ENCODE data around the gene DOCK11. TPM values are rescaled to one million over a fixed set of nuclear protein-coding genes. Genes with fewer than 3 reads are reported as not detected.
"Not testable (repeated sequence)": the region's sequence is repeated elsewhere in the genome, so short reads cannot be mapped to it uniquely, and the experiment has no call there.

DOCK11 gene
- total RNA-seq, 1 donor from 2014 or later: 4.3 TPM

- TF ChIP-seq CTCF (conservative IDR thresholded peaks at IDR 0.05; ENCODE audit: low read depth, low read length): no peak
- H3K4me3 ChIP-seq (ENCODE audit: low read depth, low read length): no peak overlapping the region
- no peak for DNase-seq (ENCODE audit: low read depth)
Measured at GRCh38 chrX:118566359-118566758, 70.7 kb downstream of the DOCK11 start.

- no peak overlapping the region for H3K4me3 ChIP-seq (ENCODE audit: low read depth, low read length)
- DNase-seq (ENCODE audit: low read depth): no peak
- TF ChIP-seq CTCF (conservative IDR thresholded peaks at IDR 0.05; ENCODE audit: low read depth, low read length): no peak
Measured at GRCh38 chrX:118569676-118570075, 74.1 kb downstream of the DOCK11 start.

GRCh38 chrX:118570209-118570608 lies 74.6 kb downstream of the DOCK11 start:
- H3K4me3 ChIP-seq (ENCODE audit: low read depth, low read length): no peak overlapping the region
- no peak for DNase-seq (ENCODE audit: low read depth)
- no peak for TF ChIP-seq CTCF (conservative IDR thresholded peaks at IDR 0.05; ENCODE audit: low read depth, low read length)

GRCh38 chrX:118571836-118572235 lies 76.2 kb downstream of the DOCK11 start:
- no peak for TF ChIP-seq CTCF (conservative IDR thresholded peaks at IDR 0.05; ENCODE audit: low read depth, low read length)
- DNase-seq (ENCODE audit: low read depth): no peak
- H3K4me3 ChIP-seq (ENCODE audit: low read depth, low read length): no peak overlapping the region

- TF ChIP-seq CTCF (conservative IDR thresholded peaks at IDR 0.05; ENCODE audit: low read depth, low read length): no peak
Measured at GRCh38 chrX:118574666-118575065, 79.1 kb downstream of the DOCK11 start.

GRCh38 chrX:118577041-118577440 lies 81.4 kb downstream of the DOCK11 start:
- DNase-seq (ENCODE audit: low read depth): no peak
- no peak overlapping the region for H3K4me3 ChIP-seq (ENCODE audit: low read depth, low read length)
- TF ChIP-seq CTCF (conservative IDR thresholded peaks at IDR 0.05; ENCODE audit: low read depth, low read length): no peak

More at GRCh38 chrX:118574666-118575065, 79.1 kb downstream of the DOCK11 start:
- no peak overlapping the region for H3K4me3 ChIP-seq (ENCODE audit: low read depth, low read length)
- DNase-seq (ENCODE audit: low read depth): no peak

DNA sequence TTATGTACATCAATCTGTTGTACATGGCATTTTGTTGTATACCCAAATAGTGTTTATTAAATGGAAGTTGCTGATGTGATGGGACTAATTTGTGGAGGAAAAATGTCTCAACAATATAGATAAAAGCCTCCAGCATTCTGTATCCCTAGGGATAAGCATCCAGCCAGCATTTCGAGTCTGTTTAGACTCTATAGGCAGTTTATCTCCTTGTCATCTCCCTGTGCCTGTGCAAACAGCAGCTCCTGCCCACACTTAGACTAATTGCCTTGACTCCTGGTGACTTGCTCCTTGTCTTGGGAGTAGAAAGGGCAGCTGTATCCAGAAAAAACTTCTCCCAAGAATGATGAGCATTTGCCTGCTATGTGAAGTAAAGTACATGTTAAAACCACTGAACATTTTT lies 83.8 kb downstream of the DOCK11 start:
- H3K4me3 ChIP-seq (ENCODE audit: low read depth, low read length): no peak overlapping the region
- DNase-seq (ENCODE audit: low read depth): no peak
- TF ChIP-seq CTCF (conservative IDR thresholded peaks at IDR 0.05; ENCODE audit: low read depth, low read length): no peak

- not testable (repeated sequence) for DNase-seq (ENCODE audit: low read depth); H3K4me3 ChIP-seq (ENCODE audit: low read depth, low read length)
Measured at GRCh38 chrX:118582926-118583325, 87.3 kb downstream of the DOCK11 start.
